ENCODE data around the gene RETREG3.

The RETREG3 gene

GRCh38 chr17:42581744-42582270 is 27.4 kb downstream of the RETREG3 start:
- Histone ChIP-seq H3K9me3 (no peaks in the 10 kb centered on the region), H3K4me3 (ENCODE audit: low read depth, low read length) (no peak overlapping the region), H3K36me3 (peaks cover 40% of the 10 kb centered on the region), H3K4me1 (no peaks in the 10 kb centered on the region; the same call in none of the 2 replicates), H3K27me3 (no peaks in the 10 kb centered on the region)
- no peak for TF ChIP-seq CTCF (IDR thresholded peaks at IDR 0.05; ENCODE audit: low read depth, low read length)
- DNase-seq, result no peak

DNA sequence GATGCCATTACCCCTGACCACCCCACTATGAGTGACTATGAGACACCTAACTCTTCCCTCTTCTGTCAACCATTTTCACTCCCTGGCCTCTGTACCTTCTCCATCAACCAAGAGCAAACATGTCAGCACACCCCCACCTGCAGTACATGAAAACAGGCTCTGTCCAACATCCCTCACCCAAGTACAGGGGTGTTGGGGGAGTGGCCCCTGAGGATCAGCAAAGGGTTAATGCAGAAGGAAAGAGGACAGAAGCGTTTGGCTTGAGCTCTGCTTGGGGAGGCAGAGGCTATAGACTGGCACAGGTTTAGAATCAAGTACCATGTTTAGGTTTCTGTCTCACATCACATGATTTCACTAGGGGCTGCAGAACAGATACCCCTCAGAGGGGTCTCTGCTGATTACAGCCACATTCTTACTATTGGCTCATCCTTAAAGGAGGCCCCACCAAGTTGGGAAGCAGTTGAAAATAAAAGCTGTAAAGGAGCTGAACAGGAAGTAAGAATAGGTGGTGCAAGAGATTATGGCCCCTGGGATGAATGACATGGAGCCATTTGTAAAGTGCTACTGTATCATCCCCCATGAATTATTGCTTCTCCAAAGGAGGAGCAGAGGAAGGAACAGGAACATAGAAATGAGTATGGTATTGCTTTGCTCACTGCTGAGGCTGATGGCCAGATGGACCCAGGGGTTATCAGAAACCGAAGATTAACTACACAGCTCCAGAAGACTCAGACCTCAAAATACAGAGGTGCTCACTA is 29.2 kb downstream of the RETREG3 start:
- TF ChIP-seq CTCF (IDR thresholded peaks at IDR 0.05; ENCODE audit: low read depth, low read length), result no peak
- Histone ChIP-seq H3K36me3 (peaks cover 35% of the 10 kb centered on the region), H3K4me1 (no peaks in the 10 kb centered on the region; the same call in none of the 2 replicates), H3K9me3 (no peaks in the 10 kb centered on the region), H3K4me3 (ENCODE audit: low read depth, low read length) (no peak overlapping the region), H3K27me3 (no peaks in the 10 kb centered on the region)
- no peak for DNase-seq

DNA sequence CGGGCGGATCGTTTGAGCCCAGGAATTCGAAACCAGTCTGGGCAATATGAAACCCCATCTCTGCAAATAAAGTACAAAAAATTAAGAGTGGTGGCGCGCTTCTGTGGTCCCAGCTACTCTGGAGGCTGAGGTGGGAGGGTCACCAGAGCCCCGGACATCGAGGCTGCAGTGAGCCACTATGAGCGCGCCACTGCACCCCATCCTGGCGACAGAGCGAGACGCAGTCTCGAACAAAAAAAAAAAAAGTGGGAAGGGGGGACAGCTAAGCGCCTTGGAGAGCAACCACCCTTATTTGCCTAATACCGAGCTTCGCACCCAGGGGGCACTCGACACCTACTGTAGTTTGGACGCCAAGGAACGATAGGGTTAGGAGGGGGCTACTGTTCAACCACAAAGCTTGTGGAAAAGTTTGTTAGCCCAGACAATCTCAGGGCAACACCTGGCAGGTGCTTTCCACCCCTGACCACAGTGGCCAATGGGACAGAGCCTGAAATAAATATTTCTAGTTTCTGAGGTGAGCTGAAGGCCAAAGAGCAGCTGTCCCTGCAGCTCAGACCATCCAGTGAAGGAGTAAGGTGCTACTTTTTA is 30.8 kb downstream of the RETREG3 start:
- H3K4me1 ChIP-seq, result no peaks in the 10 kb centered on the region; the same call in none of the 2 replicates
- H3K27me3 ChIP-seq, result no peaks in the 10 kb centered on the region
- TF ChIP-seq CTCF (IDR thresholded peaks at IDR 0.05; ENCODE audit: low read depth, low read length), result peak; percentile 90
- peak overlapping the region; percentile 99 for H3K4me3 ChIP-seq (ENCODE audit: low read depth, low read length)
- peaks cover 36% of the 10 kb centered on the region for H3K36me3 ChIP-seq
- no peaks in the 10 kb centered on the region for H3K9me3 ChIP-seq
- peak; percentile 88 for DNase-seq

GRCh38 chr17:42577532-42578281 is 31.5 kb downstream of the RETREG3 start, which contains the start of gene PSMC3IP:
Gene PSMC3IP (minus strand): TSS chr17:42577729. CDS start chr17:42577686, 43 bp downstream.
- no peaks in the 10 kb centered on the region for H3K9me3 ChIP-seq
- H3K27me3 ChIP-seq, result no peaks in the 10 kb centered on the region
- peak; percentile 97 for DNase-seq
- H3K4me1 ChIP-seq, result no peaks in the 10 kb centered on the region; the same call in none of the 2 replicates
- peaks cover 40% of the 10 kb centered on the region for H3K36me3 ChIP-seq
- peak within 1 kb of the TSS; percentile 99 for H3K4me3 ChIP-seq (ENCODE audit: low read depth, low read length)
- TF ChIP-seq CTCF (IDR thresholded peaks at IDR 0.05; ENCODE audit: low read depth, low read length), result peak; percentile 45

GRCh38 chr17:42577140-42577531 is 32.0 kb downstream of the RETREG3 start:
- Histone ChIP-seq H3K4me1 (no peaks in the 10 kb centered on the region; the same call in none of the 2 replicates), H3K36me3 (peaks cover 40% of the 10 kb centered on the region), H3K27me3 (no peaks in the 10 kb centered on the region), H3K4me3 (ENCODE audit: low read depth, low read length) (peak overlapping the region; percentile 99), H3K9me3 (no peaks in the 10 kb centered on the region)
- no peak for TF ChIP-seq CTCF (IDR thresholded peaks at IDR 0.05; ENCODE audit: low read depth, low read length)
- no peak for DNase-seq

Measured in BE2C (cell line).